SU-DHL-6 (cell line): ENCODE results near the gene EIF3M.
A peak's percentile ranks its signal among the peaks of the same experiment; 100 is the strongest.

ENCODE experiments used
- H2AFZ ChIP-seq: fragments of 200-600 bp; sonication (generic); 2 replicates; pipeline ENCODE4 v1.6.1; 2014; ENCODE audit warnings: low read depth, mild to moderate bottlenecking, moderate library complexity, mixed read lengths, antibody characterized with exemption, low read length; ENCODE audit not compliant: severe bottlenecking
- H3F3A ChIP-seq: fragments of 200-600 bp; shearing (Covaris generic); 2 replicates; pipeline ENCODE4 v1.6.0; 2016; ENCODE audit warnings: antibody characterized with exemption, mild to moderate bottlenecking; ENCODE audit not compliant: insufficient read depth
- H3K27ac ChIP-seq: fragments of 200-600 bp; sonication (generic); 2 replicates; pipeline ENCODE4 v1.5.1; 2016; ENCODE audit warnings: low read depth, mild to moderate bottlenecking, low read length, moderate library complexity, mixed read lengths
- H3K27me3 ChIP-seq: fragments of 200-600 bp; sonication (generic), shearing (Covaris generic); 2 replicates; pipeline ENCODE4 v1.6.0; 2014; ENCODE audit warnings: mild to moderate bottlenecking, low read length
- H3K36me3 ChIP-seq: fragments of 200-600 bp; sonication (generic); 2 replicates; pipeline ENCODE4 v1.6.1; 2014; ENCODE audit warnings: mild to moderate bottlenecking, low read length, mixed read lengths
- H3K4me2 ChIP-seq: fragments of 300-600, 200-600 bp; shearing (Covaris generic), sonication (generic); 2 replicates; pipeline ENCODE4 v1.6.0; 2014; ENCODE audit warnings: low read length, low read depth, mild to moderate bottlenecking; ENCODE audit not compliant: poor library complexity, severe bottlenecking
- H3K4me3 ChIP-seq: fragments of 200-600 bp; sonication (generic); 2 replicates; pipeline ENCODE4 v1.5.1; 2014; ENCODE audit warnings: antibody characterized with exemption, low read length, mild to moderate bottlenecking, mixed read lengths; ENCODE audit not compliant: insufficient read depth, poor library complexity, severe bottlenecking
- H3K79me2 ChIP-seq: fragments of 200-600 bp; sonication (generic); 2 replicates; pipeline ENCODE4 v1.6.1; 2014; ENCODE audit warnings: mild to moderate bottlenecking, low read length, moderate library complexity; ENCODE audit not compliant: insufficient read depth
- H3K9ac ChIP-seq: fragments of 200-600 bp; sonication (generic); 2 replicates; pipeline ENCODE4 v1.7.0; 2014; ENCODE audit warnings: mild to moderate bottlenecking, low read length
- H3K9me2 ChIP-seq: fragments of 200-600 bp; sonication (generic); replicated peaks from 2 replicates; pipeline ENCODE4 v1.6.1; 2014; ENCODE audit warnings: low read length; ENCODE audit not compliant: insufficient read depth
- H3K9me3 ChIP-seq: fragments of 200-600 bp; sonication (generic); 2 replicates; pipeline ENCODE4 v1.6.1; 2014; ENCODE audit warnings: low read length, mixed read lengths; ENCODE audit not compliant: insufficient read depth
- H4K20me1 ChIP-seq: fragments of 200-600 bp; sonication (generic); 2 replicates; pipeline ENCODE4 v1.6.1; 2014; ENCODE audit warnings: low read depth, mild to moderate bottlenecking, antibody characterized with exemption, low read length, moderate library complexity, mixed read lengths
- CTCF ChIP-seq: fragments of 200-600 bp; sonication (generic); IDR thresholded peaks from one replicate; pipeline ENCODE4 v1.5.1; 2017; ENCODE audit warnings: antibody characterized with exemption, mild to moderate bottlenecking, low read length, moderate library complexity; ENCODE audit not compliant: insufficient read depth, poor library complexity, severe bottlenecking
- EZH2phosphoT487 ChIP-seq: fragments of 200-600 bp; sonication (generic), shearing (Covaris generic); conservative IDR thresholded peaks from 2 replicates; pipeline ENCODE4 v1.6.1; 2018; ENCODE audit warnings: mild to moderate bottlenecking, antibody characterized with exemption, low read length, moderate library complexity, mixed read lengths

Gene EIF3M

DNA sequence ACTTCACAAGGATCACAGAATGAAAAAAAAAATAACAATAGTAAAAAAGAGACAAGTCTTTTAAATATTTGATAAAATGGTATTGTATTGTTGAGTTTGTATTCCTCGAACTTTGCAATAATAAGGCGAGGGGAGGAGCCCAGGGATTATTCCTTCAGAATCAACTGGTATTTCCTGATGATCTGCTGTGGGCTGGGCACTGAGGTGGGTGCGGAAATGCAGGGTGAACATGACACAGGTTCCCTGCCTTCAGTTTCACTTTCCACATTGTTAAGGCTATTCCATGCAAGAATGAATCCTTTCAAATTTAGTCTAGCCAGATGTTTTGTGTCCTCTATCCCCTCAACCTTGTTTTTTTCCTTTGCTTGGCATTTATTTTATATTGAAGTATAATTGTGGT, 2.1 kb upstream of the EIF3M start:
- no peak overlapping the region for H3K9ac ChIP-seq
- H3F3A ChIP-seq = no peaks in the 10 kb centered on the region
- no peak overlapping the region for H2AFZ ChIP-seq
- no peak for TF ChIP-seq EZH2phosphoT487
- TF ChIP-seq CTCF = no peak
- no peak overlapping the region for H3K4me3 ChIP-seq
- no peaks in the 10 kb centered on the region; the same call in 1 of the 2 replicates for H4K20me1 ChIP-seq
- H3K9me3 ChIP-seq = no peaks in the 10 kb centered on the region
- peaks cover 28% of the 10 kb centered on the region for H3K79me2 ChIP-seq
- no peak overlapping the region for H3K4me2 ChIP-seq
- no peaks in the 10 kb centered on the region for H3K36me3 ChIP-seq
- H3K27ac ChIP-seq = no peak overlapping the region
- H3K27me3 ChIP-seq = no peaks in the 10 kb centered on the region
- no peaks in the 10 kb centered on the region for H3K9me2 ChIP-seq

GRCh38 chr11:32584921-32585320, 1.3 kb downstream of the EIF3M start:
- Histone ChIP-seq H3K9me2 (no peaks in the 10 kb centered on the region), H4K20me1 (peaks cover 10% of the 10 kb centered on the region; the same call in 1 of the 2 replicates), H3F3A (no peaks in the 10 kb centered on the region), H3K27me3 (no peaks in the 10 kb centered on the region), H2AFZ (no peak overlapping the region), H3K27ac (peak overlapping the region; percentile 62; the same call in 1 of the 2 replicates), H3K9me3 (no peaks in the 10 kb centered on the region), H3K79me2 (peaks cover 58% of the 10 kb centered on the region), H3K9ac (peak overlapping the region; percentile 94), H3K4me2 (peak overlapping the region; percentile 93), H3K36me3 (peaks cover 4% of the 10 kb centered on the region; the same call in 1 of the 2 replicates), H3K4me3 (peak overlapping the region; percentile 73)
- TF ChIP-seq EZH2phosphoT487 = no peak
- TF ChIP-seq CTCF = no peak

DNA sequence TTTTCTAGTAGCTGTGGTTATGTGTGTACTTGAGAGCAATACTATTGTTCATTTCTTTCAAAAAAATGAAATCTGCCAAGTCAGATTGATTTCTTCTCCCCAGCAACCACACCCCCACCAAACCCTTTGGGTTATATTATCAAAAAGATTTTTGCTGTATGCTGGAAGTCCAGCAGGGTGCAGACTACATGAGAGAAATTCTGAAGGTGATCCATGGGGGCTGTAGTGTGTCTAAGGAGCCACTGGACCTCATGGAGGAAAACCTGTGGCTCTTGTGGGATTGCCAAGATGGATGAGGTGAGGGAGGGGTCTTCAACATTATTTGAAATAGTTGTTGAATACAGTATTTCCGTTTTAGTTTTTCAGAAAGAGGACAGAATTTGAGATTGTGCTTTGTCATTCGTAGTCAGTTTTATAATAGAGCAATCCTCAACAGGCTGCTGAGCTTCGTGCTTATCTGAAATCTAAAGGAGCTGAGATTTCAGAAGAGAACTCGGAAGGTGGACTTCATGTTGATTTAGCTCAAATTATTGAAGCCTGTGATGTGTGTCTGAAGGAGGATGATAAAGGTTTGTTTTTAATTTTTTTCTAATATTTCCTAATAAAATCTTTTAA, 3.1 kb downstream of the EIF3M start:
- H3K9me3 ChIP-seq = no peaks in the 10 kb centered on the region
- peaks cover 8% of the 10 kb centered on the region; the same call in 1 of the 2 replicates for H3K36me3 ChIP-seq
- H3K79me2 ChIP-seq = peaks cover 60% of the 10 kb centered on the region
- no peaks in the 10 kb centered on the region for H3K9me2 ChIP-seq
- no peaks in the 10 kb centered on the region for H3F3A ChIP-seq
- H4K20me1 ChIP-seq = peaks cover 10% of the 10 kb centered on the region; the same call in 1 of the 2 replicates
- H3K27me3 ChIP-seq = no peaks in the 10 kb centered on the region
- no peak overlapping the region for H3K9ac ChIP-seq
- H2AFZ ChIP-seq = no peak overlapping the region
- TF ChIP-seq EZH2phosphoT487 (no peak), CTCF (no peak)
- peak overlapping the region; percentile 35 for H3K4me2 ChIP-seq
- no peak overlapping the region for H3K4me3 ChIP-seq
- no peak overlapping the region for H3K27ac ChIP-seq
